Breast epithelium (tissue), 4 donors: Measurements from ENCODE around the gene TET2. TPM values are rescaled to one million over a fixed set of nuclear protein-coding genes. Genes with fewer than 3 reads are reported as not detected.

ENCODE experiments used
- DNase-seq, 2 donors: peaks; one replicate each; pipeline ENCODE4 v3.0.0-alpha.2; 2019; ENCODE audit warnings: low spot score in 2 of 2
- H3K27ac ChIP-seq, 2 donors: fragments of 200-600 bp; sonication (generic) in 1 of 2; one replicate each; pipeline ENCODE4 v1.5.1; 2016 to 2019; ENCODE audit warnings: mild to moderate bottlenecking in 1 of 2
- H3K27me3 ChIP-seq, 2 donors: fragments of 200-600 bp; sonication (generic) in 1 of 2; one replicate each; pipeline versions ENCODE4 v1.5.1 to v1.6.0; 2017 to 2019; ENCODE audit warnings: control low read depth in 1 of 2, mild to moderate bottlenecking in 1 of 2
- H3K36me3 ChIP-seq: fragments of 200-600 bp; one replicate; pipeline ENCODE4 v1.5.1; 2019
- H3K4me1 ChIP-seq, 2 donors: fragments of 200-600 bp; sonication (generic); one replicate each; pipeline ENCODE4 v1.5.1; 2016 to 2019; ENCODE audit warnings: control low read depth in 1 of 2
- H3K4me3 ChIP-seq, 3 donors: fragments of 200-600 bp; sonication (generic); 1 replicate in 2 of 3; 2 replicates in 1 of 3; pipeline ENCODE4 v1.5.1; 2016 to 2019; ENCODE audit warnings: mild to moderate bottlenecking in 3 of 3, moderate library complexity in 2 of 3
- H3K9me3 ChIP-seq, 2 donors: fragments of 200-600 bp; sonication (generic) in 1 of 2; one replicate each; pipeline ENCODE4 v1.5.1; 2016 to 2019; ENCODE audit warnings: control low read depth in 1 of 2
- POLR2A ChIP-seq: fragments of 450-650 bp; IDR thresholded peaks from one replicate; pipeline ENCODE4 v1.6.1; 2016; ENCODE audit warnings: antibody characterized with exemption, mild to moderate bottlenecking, moderate library complexity
- POLR2AphosphoS5 ChIP-seq, 3 donors: sonication (generic); formaldehyde crosslinking; IDR thresholded peaks; one replicate each; pipeline ENCODE4 v1.6.1; 2017; ENCODE audit warnings: antibody characterized with exemption in 3 of 3
- intact Hi-C: fragments of 100-400 bp; cut with DNase I; formaldehyde crosslinking; loops from one replicate; pipeline ENCODE4 v1.15.1; 2023; ENCODE audit warnings: low total_unique reads
- total RNA-seq, 3 donors: library from RNA; depleted of rRNA; stranded (reverse); fragments of >200 nt; gene quantifications; one replicate each; pipeline ENCODE4 v1.1.0, GENCODE V29; 2016
- TF ChIP-seq, protein P1 (sequence below), 3 donors: fragments of 450-650 bp; IDR thresholded peaks; one replicate each; pipeline ENCODE4 v1.5.1; 2016 to 2017; ENCODE audit warnings: antibody characterized with exemption in 3 of 3, mild to moderate bottlenecking in 3 of 3, moderate library complexity in 3 of 3

Gene TET2
- total RNA-seq, 3 donors from 2014 or later = 23.2 to 37.3 (median 29.8) TPM

DNA sequence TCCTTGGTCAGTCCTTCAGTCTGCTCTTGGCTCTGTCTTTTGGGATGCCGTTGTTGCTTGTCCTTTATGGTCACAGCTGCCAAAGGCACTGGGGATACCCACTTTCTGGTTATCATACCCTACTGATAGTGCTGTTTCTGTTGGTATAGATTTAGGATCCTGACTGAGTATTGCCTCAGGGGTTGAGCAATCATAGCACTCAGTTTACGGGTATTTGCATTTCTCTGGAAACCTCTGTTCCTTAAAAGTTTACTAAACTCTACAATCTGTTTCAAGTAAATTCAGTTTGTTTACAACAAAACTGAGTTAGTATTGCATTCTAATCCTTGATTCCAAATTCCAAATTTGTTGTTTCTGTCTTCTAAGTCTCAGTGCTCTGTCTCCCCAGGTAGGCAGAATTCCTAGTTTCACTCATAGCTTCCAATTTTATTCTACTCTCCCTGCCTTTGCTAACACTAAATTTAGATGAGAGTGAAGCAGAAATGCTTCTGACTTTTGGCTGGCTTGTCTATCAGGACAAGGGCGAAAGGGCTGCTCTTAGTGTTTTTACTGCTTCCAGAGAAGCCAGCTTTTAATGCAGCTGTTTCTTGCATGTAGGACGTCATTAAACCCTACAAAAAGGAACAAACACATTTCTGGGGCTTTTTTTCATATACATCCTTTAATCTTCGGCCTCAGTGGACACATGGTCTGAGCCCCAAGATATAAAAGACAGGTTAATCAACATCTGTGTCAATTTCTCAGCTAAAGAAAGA lies 17.2 kb upstream of the TET2 start:
- TF ChIP-seq, protein P1, sequence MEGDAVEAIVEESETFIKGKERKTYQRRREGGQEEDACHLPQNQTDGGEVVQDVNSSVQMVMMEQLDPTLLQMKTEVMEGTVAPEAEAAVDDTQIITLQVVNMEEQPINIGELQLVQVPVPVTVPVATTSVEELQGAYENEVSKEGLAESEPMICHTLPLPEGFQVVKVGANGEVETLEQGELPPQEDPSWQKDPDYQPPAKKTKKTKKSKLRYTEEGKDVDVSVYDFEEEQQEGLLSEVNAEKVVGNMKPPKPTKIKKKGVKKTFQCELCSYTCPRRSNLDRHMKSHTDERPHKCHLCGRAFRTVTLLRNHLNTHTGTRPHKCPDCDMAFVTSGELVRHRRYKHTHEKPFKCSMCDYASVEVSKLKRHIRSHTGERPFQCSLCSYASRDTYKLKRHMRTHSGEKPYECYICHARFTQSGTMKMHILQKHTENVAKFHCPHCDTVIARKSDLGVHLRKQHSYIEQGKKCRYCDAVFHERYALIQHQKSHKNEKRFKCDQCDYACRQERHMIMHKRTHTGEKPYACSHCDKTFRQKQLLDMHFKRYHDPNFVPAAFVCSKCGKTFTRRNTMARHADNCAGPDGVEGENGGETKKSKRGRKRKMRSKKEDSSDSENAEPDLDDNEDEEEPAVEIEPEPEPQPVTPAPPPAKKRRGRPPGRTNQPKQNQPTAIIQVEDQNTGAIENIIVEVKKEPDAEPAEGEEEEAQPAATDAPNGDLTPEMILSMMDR (IDR thresholded peaks at IDR 0.05) = no peak
- TF ChIP-seq POLR2A = no peak
- TF ChIP-seq POLR2AphosphoS5 (IDR thresholded peaks at IDR 0.05) = no peak
- intact Hi-C loops = no loop called here
- Histone ChIP-seq H3K27ac (no peak overlapping the region), H3K4me3 (no peak overlapping the region), H3K4me1 (no peaks in the 10 kb centered on the region), H3K36me3 (no peaks in the 10 kb centered on the region), H3K27me3 (no peaks in the 10 kb centered on the region), H3K9me3 (no peaks in the 10 kb centered on the region)
- DNase-seq = no peak

GRCh38 chr4:105130945-105131344 lies 15.7 kb upstream of the TET2 start:
- intact Hi-C loops = no loop called here
- no peak for DNase-seq

GRCh38 chr4:105133976-105134375 lies 12.7 kb upstream of the TET2 start:
- TF ChIP-seq POLR2AphosphoS5 (IDR thresholded peaks at IDR 0.05) = no peak
- TF ChIP-seq, protein P1 (IDR thresholded peaks at IDR 0.05) = no peak
- no peak for TF ChIP-seq POLR2A
- H3K4me1 ChIP-seq = no peaks in the 10 kb centered on the region
- DNase-seq = no peak
- no peaks in the 10 kb centered on the region for H3K9me3 ChIP-seq
- no peak overlapping the region for H3K4me3 ChIP-seq
- intact Hi-C loops = no loop called here
- no peaks in the 10 kb centered on the region for H3K27me3 ChIP-seq
- no peak overlapping the region for H3K27ac ChIP-seq
- H3K36me3 ChIP-seq = no peaks in the 10 kb centered on the region

More at GRCh38 chr4:105130945-105131344, 15.7 kb upstream of the TET2 start:
- Histone ChIP-seq H3K27me3 (no peaks in the 10 kb centered on the region), H3K27ac (no peak overlapping the region), H3K4me1 (no peaks in the 10 kb centered on the region), H3K9me3 (no peaks in the 10 kb centered on the region), H3K36me3 (no peaks in the 10 kb centered on the region), H3K4me3 (no peak overlapping the region)
- TF ChIP-seq, protein P1 (IDR thresholded peaks at IDR 0.05) = no peak
- TF ChIP-seq POLR2A (no peak), POLR2AphosphoS5 (IDR thresholded peaks at IDR 0.05) (no peak)

DNA sequence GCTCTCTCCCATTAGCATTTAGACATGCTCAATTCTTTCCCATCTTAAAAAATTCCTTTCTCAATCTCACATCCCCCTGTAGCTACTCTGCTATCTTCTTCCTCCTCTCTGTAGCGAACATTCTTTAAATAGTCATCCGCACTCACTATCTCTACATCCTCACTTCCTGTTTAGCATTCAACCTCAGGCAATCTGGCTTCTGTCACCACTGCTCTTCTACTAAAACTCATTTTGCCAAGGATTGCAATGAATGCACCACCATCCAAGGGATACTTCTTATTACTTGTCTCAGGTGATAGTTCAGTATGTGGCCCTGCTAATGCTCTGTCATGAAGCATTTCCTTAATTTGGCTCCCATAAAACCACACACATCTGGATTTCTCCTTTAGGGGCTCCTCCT lies 10.9 kb upstream of the TET2 start:
- no peak overlapping the region for H3K4me3 ChIP-seq
- H3K4me1 ChIP-seq = no peaks in the 10 kb centered on the region
- no peak overlapping the region for H3K27ac ChIP-seq
- H3K9me3 ChIP-seq = no peaks in the 10 kb centered on the region
- intact Hi-C loops = no loop called here
- TF ChIP-seq POLR2AphosphoS5 (IDR thresholded peaks at IDR 0.05) = no peak
- no peak for TF ChIP-seq POLR2A
- TF ChIP-seq, protein P1 (IDR thresholded peaks at IDR 0.05) = no peak
- no peak for DNase-seq
- H3K27me3 ChIP-seq = no peaks in the 10 kb centered on the region
- no peaks in the 10 kb centered on the region for H3K36me3 ChIP-seq

DNA sequence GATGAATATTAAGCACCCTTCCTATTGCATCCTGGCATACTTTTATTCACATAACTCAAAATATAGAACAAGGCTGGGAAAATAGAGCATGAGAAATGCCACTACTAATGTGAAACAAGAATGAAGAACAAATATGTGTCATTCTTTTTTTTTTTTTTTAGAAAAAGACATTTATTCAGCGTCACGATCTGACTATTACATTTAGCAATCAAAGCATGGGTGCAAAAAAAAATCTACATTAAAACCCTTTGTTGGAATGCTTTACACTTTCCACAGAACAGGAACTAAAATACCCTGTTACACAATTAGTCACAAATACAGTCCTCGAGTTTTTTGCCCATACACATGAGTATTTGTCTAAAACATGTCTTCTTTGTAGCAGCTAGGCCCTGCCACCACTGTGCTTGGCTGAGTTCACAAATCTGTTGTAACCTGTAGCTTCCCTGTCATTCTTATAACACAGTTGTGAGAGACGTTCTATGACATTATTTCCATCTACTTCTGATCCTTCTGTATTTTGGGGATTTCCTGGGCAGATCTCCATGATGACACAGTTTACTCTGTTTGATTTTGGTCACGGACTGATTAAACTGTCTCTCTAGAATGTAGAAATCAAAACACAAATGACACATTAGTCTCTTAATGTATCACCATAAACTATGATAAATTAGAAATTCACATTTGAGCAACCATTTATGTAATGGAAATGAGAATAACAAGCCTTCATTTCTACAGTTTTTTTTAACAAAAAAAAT lies 9.4 kb upstream of the TET2 start:
- Histone ChIP-seq H3K4me1 (no peaks in the 10 kb centered on the region), H3K27ac (no peak overlapping the region), H3K4me3 (no peak overlapping the region), H3K36me3 (no peaks in the 10 kb centered on the region), H3K27me3 (no peaks in the 10 kb centered on the region), H3K9me3 (no peaks in the 10 kb centered on the region)
- intact Hi-C loops = no loop called here
- DNase-seq = no peak
- TF ChIP-seq POLR2AphosphoS5 (IDR thresholded peaks at IDR 0.05) (no peak), POLR2A (no peak)
- TF ChIP-seq, protein P1 (IDR thresholded peaks at IDR 0.05) = no peak
